ENCODE results near the gene TAPT1.

The TAPT1 gene

DNA sequence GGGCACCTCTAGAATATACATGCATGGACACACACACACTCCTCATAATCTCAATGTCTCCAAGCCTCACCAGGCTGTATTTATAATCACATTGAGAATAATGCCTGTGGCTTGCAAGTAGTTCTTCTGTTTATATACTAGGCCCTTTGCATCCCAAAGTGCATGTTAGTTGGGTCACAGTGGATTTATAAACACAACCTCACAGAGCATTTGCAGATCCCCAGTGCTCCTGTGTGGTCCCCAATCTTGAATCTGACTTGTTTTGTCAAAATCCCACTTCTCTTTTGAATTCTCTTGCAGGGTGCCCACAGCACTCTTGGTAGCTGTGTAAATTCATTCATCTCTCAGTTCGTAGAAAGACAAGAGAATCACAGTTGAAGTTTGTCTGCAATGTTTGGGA is 92.9 kb downstream of the TAPT1 start:
- DNase-seq (ENCODE audit: low spot score) = no peak

DNA sequence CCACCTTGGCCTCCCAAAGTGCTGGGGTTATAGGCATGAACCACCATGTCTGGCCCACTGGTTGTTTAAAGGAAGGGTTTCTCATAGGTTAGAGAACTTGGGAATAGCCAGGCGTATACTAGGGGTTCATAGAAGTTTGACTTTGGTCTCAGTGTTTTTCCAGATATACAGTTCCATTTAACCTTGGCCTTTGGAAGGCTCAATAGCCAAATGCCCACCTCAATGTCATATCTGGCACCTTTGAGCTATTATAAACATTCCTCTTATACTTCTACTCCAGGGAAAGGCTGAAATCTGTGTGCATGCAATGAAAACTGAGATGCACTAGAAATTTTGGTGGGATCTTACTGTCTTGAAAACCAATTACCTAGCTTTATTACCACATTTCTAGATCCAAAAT is 95.0 kb downstream of the TAPT1 start:
- no peak for DNase-seq (ENCODE audit: low spot score)

DNA sequence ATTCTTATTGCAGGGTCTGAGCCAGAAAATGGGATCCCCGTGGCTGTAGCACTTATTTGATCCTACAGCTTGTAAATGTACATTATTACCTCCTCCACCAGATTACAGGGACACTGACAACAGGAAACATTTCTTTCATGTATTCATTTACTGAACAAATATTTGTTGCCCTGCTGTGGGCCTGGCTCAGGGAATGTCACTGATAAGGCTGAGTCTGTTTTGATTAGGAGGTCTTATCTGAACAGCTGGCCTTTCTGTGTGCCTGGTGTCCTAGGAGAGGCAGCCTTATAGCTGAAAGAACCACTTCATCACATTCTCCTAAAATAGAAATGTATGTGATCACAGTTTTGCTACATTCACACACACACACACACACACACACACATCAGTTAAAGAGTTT is 96.9 kb downstream of the TAPT1 start:
- DNase-seq (ENCODE audit: low spot score) = no peak

DNA sequence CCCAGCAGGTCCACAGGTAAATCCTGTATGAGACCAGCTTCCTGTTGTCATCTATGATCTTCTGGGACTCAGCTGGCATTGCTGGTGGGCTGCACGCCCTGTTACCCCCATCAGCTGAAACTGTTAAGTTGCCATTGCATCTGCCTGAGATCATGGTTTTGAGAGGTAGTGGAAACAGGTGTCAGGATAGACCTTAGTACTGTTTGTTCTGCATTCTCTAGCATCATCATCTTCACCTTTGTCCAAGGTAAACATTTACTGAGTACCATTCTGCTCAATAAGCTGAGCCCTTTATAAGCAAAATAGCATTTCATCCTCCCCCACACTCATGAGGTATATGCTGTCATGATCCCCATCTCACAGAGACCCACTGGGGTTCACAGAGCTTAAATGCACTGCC is 99.6 kb downstream of the TAPT1 start:
- no peak for DNase-seq (ENCODE audit: low spot score)

DNA sequence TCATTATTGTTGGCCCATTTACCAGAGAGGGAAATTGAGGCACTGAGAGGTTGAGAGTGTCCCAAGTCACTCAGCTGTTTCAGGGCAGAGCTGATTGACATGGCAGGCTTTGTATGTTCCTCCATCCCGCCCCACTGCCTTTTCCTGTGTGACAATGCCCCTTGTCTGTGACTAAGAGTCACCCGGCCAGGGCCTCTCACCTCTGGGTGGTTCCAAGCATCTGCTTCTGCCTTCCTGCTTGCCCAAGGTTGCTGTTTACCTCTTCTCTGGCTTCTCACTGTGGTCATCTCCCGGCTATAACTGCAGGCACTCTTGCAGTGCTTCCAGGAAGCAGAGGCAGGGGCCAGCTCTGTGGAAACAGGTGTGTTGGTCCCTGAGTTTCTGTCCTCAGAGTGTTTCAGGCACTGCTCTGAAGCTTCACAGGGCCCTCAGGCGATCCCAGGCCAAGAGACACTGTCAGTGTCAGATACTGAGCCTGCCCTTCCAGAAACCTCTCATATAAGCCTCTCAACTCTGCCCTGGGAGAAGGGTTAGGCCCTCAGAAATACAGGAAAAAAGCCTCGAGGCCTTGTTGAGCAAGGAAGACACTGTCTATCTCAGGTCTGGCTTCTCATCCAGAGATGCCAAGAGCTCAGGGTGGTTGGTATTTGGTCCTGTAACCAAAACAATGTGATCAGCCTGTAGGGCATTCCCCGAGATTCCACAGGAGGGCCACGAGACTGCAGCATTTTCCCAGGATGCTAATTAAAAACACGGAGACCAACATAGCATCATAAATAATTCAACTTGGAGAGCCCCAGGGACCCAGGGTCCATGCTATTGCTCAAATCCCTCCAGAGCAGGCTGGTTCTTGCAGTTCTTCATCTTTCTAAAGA is 100.5 kb downstream of the TAPT1 start:
- DNase-seq (ENCODE audit: low spot score) = no peak

DNA sequence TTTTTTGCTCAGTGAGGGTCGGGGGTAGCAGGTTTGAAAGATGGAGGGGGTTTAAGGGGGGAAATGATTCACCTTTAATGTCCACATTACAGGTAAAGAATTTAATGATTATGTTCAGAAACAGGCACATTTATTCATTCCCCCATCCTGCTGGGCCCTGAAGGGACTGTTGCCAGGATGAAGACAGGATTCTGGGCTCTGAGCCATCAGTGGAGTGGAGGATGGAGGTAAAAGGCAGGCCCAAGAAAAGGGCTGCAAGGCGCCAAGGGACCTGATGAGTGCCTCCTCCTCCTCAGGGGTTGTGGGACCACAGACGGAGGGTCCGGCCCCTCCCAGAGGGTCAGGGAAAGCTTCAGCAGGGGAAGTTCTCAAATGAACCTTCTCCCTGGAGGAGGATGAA is 102.0 kb downstream of the TAPT1 start:
- DNase-seq (ENCODE audit: low spot score) = no peak

DNA sequence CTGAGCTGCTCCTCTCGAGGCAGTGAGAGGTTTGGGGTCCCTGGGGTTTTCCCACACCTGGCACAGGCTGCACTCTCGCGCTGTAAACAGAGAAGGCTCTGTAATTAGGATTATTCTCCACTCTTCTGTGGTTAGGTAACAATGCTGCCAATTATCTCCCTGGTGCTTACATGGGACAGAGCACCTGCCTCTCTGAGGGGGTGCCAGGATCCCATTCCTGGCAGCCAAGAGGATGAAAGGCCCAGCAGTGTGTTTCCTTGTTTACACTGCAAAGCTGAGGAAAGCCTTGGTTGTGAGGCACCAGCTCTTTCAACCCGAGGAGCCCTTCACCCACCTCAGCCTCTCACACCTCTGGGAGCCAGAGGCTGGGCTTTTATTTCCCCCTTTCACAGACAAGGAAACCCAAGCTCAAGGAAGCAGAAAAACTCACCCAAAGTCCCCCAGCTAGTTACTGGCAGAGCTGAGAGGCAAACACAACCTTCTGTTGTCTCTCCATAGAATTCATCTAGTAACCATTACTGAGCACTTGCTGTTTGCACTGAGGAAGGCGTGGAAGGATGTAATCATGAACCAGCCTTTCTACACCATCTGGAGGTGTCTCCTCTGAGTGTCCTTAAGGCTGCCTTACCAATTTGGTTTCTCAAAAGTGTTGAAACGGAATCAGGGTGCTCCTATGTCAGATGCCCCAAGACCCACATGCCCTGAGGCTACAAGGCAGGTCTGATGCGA is 102.8 kb downstream of the TAPT1 start:
- DNase-seq (ENCODE audit: low spot score) = no peak

DNA sequence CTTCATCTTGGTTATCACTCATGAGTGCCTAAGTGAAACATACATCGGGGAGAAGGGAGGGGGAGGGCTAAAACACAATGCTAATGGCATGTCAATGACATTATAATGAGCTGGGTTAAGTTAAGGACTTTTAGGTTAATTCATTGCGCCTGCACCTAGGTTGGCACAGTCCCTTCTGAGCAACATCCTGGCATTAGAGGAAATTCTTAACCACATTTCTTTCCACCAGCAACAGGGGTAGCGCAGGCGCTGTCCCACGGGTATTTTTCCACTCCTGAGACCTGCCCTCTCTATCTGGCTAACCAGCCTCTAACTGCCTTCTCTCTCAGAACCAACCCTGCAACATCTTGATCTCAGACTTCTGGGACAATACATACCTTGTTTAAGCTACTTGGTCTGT is 103.5 kb downstream of the TAPT1 start:
- no peak for DNase-seq (ENCODE audit: low spot score)

DNA sequence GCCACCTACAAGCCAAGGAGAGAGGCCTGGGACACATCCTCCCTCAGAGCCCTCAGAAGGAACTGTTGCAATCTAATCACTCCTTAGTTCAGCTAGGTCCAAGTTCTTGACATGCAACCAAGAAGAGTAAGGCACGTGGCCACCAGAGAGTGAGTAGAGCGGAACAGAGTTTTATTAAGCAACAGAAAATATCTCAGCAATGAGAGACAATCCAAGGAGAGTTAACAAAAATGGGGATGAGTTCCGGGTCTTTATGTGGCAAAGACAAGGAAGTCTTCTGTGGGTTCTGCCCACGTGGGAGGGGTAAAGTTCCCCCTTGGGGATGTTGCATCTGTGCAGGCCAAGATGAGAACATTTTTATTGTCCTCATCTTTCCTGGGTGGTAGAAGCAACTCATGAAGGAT is 104.0 kb downstream of the TAPT1 start:
- DNase-seq (ENCODE audit: low spot score) = no peak

DNA sequence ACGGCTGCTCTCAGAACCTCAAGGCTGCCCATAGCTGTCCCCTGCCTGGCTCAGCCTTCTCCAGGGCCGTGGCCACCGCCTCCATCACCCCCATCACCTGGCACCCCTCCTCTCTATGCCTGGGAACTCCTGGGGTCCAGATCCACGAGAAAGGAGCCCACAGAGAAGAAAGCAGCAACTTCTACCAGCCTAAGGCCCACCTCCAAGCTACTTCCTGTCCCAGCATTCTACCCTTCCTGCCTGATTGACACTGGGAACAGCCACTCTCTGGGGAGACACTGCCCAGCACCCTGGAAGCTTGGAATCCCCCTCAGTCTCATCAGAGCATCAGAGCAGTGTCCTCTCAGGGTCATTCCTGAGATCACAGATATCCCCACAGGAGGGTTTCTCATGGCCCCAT is 105.6 kb downstream of the TAPT1 start:
- no peak for DNase-seq (ENCODE audit: low spot score)

DNA sequence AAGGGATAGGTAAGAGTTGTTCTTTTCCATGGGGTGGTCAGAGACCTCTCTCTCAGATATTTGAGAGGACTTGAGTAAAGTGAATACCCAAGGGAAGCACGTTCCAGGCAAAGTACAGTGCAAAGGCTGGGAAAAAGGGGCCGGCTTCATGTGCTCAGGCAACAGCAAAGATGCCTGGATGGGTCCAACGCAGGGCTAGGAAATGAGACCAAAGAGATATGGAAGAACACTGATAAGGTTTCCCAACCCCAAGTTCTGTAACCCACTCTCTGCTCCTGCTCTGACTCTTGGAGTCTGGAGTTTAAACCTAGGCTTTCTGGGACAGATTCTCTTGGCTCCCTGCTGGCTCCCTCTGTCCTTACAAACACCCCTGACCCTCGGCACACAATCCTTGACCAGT is 106.3 kb downstream of the TAPT1 start:
- no peak for DNase-seq (ENCODE audit: low spot score)

DNA sequence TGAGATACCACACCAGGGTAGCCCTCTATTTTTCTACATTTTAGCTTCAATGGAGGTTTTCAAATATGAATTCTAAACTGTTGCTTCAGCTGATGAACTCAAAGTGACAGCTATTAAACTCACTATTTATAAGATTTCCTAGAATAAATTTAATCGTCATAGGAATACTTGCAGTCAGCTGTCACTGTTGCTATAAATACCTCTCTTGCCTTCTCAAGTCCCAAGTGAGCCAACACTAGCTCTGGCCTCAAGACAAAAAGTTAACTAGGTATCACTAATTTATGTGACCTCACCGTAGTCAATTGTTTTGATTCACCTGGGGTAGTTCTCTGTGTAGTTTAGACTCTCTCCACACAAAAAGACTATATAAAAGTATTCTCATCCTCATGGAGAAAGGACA is 108.2 kb downstream of the TAPT1 start:
- no peak for DNase-seq (ENCODE audit: low spot score)

DNA sequence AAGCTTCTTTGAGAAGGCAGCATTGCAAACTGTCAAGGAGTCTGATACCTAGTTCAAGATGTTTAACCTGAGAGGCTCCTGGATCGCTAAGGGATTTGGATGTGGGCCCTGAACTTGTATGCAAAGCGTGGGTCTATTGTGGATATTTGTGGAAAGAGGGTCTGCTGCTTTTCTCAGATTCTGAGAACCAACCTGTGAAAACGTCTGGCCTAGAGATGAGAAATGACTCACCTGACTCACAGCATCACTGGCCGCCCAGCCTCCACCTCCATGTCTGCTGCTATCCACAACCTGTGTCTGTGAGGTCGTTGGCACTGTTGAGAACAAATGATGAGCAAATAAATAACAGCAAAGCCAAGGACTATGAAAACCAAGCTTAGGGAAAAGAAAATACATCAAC is 109.1 kb downstream of the TAPT1 start:
- no peak for DNase-seq (ENCODE audit: low spot score)

DNA sequence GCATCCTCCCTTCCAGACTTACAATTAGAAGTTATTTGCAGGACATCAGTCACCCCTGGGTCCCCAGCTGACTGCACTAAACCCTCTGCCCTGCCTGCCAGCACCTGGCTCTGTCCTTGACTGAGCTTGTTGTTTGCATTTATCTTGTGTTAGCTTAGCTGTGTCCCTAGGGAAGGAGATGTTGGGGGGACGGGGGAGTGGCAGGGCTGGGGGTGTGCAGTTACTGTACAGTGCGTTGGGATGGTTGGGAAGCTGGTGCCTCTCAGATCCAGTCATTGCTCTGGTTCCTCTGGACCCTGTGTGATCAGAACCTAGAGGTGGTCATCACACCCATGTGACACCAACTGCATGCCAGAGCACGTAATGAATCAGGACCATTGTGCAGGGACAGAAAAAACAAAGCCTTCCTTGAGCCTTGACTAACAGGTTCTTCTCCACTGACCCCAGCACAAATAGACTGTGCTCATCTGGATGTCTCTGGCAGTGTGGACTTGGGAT is 109.7 kb downstream of the TAPT1 start:
- DNase-seq (ENCODE audit: low spot score) = no peak

DNA sequence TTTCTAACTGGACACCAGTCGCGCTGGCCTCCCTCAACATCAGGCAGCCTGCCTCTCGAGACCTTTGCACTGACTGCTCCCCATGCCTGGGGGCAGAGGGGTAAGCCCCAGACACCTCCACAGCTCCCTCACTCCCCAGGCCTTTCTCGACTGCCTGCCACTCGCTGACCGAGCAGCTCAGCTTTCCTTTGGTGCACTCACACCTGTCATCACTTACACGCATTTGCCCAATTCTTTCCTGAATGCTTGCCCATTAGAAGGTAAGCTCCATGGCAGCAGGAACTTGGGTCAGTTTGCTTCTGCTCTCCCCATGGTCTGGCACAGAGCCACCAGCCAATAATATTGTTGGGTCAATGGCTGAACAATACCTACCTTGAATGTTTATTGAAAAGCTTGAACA is 110.3 kb downstream of the TAPT1 start:
- DNase-seq (ENCODE audit: low spot score) = no peak

DNA sequence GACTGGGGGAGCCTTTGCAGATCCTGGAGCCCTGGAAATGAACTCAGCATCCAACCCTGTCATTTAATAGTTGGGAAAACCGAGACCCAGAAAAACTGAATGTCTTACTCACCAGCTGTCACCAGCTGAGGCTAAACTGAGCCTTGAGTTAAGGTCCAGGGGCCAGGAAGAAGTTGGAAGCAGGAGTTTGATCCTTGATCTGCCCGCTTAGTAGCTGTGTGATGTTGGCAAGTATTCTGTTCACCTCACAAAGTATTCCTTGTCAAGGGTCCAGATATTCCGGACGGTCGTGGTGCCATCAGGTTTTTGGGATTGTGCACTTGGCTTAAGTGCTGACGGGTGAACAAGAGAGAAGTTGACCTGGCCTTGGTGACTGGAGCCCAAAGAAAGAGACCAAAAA is 111.7 kb downstream of the TAPT1 start:
- no peak for DNase-seq (ENCODE audit: low spot score)

DNA sequence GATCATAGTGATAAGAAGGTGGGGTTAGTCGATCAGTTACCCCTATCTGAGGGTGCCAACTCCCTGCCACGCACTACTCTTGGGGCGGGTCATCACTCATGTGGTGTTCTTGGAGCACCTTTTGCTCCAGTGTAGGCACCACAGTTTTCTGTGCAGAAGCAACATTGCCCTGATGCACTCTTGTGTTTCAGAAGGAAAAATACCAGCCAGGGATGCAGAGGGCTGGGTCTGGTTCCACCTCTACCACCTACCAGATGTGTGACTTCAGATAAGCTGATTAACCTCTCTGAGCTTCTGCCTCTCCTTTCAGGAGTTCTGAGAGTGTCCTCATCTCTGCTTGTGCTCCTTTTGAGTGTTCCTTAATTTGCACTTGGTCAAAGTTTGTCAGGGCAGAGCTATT is 112.5 kb downstream of the TAPT1 start:
- no peak for DNase-seq (ENCODE audit: low spot score)

DNA sequence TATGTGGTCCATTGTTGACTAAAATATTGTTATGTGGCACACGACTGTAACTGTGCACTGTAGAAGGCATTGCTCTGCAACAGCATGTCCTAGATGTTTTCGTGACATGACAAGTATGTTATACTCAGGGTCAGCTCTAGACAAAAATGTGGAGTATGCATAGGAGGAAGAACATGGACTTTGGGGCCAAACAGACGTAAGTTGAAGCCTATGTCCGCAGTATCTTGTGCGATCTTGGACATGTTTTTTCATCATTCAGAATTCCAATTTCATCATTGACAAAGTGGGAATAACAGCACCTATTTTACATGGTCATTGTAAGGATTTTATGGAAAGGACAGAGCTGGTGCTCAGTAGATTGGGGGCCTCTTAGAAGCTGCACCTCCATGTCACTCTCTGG is 114.7 kb downstream of the TAPT1 start:
- no peak for DNase-seq (ENCODE audit: low spot score)

DNA sequence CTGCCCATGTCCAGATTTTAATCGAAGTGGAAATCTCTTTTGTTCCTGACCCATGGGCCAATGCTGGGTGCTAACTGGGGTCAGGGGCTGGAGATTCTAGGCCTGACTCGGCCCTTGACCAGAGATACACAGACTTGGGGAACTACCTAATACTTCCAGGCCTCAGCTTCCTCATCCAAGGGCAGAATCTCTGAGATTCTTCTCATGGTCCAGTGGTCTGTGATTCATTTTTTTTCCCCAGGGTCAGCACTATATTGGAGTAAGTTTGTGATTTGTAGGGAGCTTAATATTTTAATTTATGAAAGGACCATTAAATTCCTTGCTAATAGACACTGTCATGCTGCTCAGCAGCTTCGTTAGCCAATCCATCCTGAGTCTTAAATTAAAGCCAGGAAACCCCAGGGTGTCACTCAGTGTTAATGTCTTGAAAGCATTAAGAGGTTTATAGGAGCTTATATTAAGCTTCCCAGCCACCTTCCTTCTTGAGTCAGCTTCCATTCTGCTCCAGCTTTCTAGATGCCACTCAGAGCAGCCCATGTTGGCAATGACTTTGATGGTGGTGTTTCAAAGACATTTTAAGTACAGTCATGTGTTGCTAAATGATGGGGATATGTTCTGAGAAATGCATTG is 115.5 kb downstream of the TAPT1 start:
- DNase-seq (ENCODE audit: low spot score) = no peak
